HG03558 (cell line): ENCODE results near the gene HLCS.

Source experiments
- ATAC-seq: cut with Tn5 transposase; IDR thresholded peaks from one replicate; pipeline ENCODE4 v1.9.1; 2021; ENCODE audit warnings: moderate number of reproducible peaks; ENCODE audit not compliant: unreplicated experiment; ENCODE audit errors: extremely low read depth

HLCS gene

GRCh38 chr21:36756527-36756926 is 209.9 kb downstream of the HLCS start:
- no peak for ATAC-seq

- no peak for ATAC-seq
Observed at GRCh38 chr21:36754241-36754898, 212.1 kb downstream of the HLCS start.

GRCh38 chr21:36753556-36753955 is 212.9 kb downstream of the HLCS start:
- no peak for ATAC-seq

- ATAC-seq = no peak
Observed at GRCh38 chr21:36751383-36751782, 215.1 kb downstream of the HLCS start.

- no peak for ATAC-seq
Observed at GRCh38 chr21:36750576-36750959, 215.9 kb downstream of the HLCS start.

GRCh38 chr21:36749935-36750575 is 216.4 kb downstream of the HLCS start:
- ATAC-seq = no peak

- no peak for ATAC-seq
Observed at GRCh38 chr21:36747815-36748383, 218.6 kb downstream of the HLCS start.

- no peak for ATAC-seq
Observed at GRCh38 chr21:36747041-36747814, 219.2 kb downstream of the HLCS start.

GRCh38 chr21:36745459-36745858 is 221.0 kb downstream of the HLCS start:
- no peak for ATAC-seq

GRCh38 chr21:36744560-36745231 is 221.8 kb downstream of the HLCS start:
- no peak for ATAC-seq

GRCh38 chr21:36744190-36744559 is 222.3 kb downstream of the HLCS start:
- ATAC-seq = no peak

GRCh38 chr21:36743446-36743845 is 223.0 kb downstream of the HLCS start:
- ATAC-seq = no peak

GRCh38 chr21:36743008-36743407 is 223.5 kb downstream of the HLCS start:
- ATAC-seq = no peak

GRCh38 chr21:36741506-36741905 is 225.0 kb downstream of the HLCS start:
- no peak for ATAC-seq

- no peak for ATAC-seq
Observed at GRCh38 chr21:36738489-36739126, 227.9 kb downstream of the HLCS start.

GRCh38 chr21:36735724-36736320 is 230.6 kb downstream of the HLCS start:
- ATAC-seq = no peak

GRCh38 chr21:36735201-36735515 is 231.3 kb downstream of the HLCS start:
- no peak for ATAC-seq

- no peak for ATAC-seq
Observed at GRCh38 chr21:36734367-36735200, 231.9 kb downstream of the HLCS start.

- ATAC-seq = no peak
Observed at GRCh38 chr21:36733857-36734256, 232.6 kb downstream of the HLCS start.
